Measurements from ENCODE around the gene AGBL4. TPM values are rescaled to one million over a fixed set of nuclear protein-coding genes. Genes with fewer than 3 reads are reported as not detected.

The AGBL4 gene
- total and polyA plus RNA-seq, 2 experiments from 2014 or later = not detected

DNA sequence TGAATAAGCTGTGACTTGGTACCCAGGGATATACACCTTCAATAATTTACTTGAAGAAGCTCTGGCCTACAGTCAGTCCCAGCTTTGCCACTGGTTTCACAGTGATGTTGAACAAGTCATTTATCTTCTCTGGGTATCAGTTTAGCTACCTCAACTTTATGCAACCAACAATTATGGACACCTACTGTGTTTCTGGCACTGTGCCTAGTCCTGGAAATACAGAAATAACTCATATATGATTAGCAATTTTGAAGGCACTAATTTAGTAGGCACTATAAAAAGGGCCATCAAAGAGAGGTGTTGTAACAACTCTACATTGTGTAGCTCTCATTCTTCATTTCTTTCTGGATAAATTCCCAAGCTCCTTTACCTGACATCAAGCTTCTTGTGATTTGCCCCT, 1463.2 kb downstream of the AGBL4 start:
- Histone ChIP-seq H3K4me3 (no peak overlapping the region), H3K9me3 (ENCODE audit: low read depth) (no peaks in the 10 kb centered on the region), H3K79me2 (ENCODE audit: insufficient read depth) (no peaks in the 10 kb centered on the region), H3K9ac (no peak overlapping the region), H2AFZ (no peak overlapping the region), H3K4me1 (ENCODE audit: insufficient read depth) (no peaks in the 10 kb centered on the region), H3K9me2 (ENCODE audit: insufficient read depth) (no peaks in the 10 kb centered on the region), H4K20me1 (ENCODE audit: insufficient read depth) (no peaks in the 10 kb centered on the region), H3K27ac (no peak overlapping the region), H3K4me2 (ENCODE audit: unreplicated experiment) (no peak overlapping the region), H3F3A (ENCODE audit: insufficient read depth) (no peaks in the 10 kb centered on the region), H3K27me3 (replicated peaks; ENCODE audit: insufficient read depth) (no peaks in the 10 kb centered on the region), H3K36me3 (ENCODE audit: low read depth) (no peaks in the 10 kb centered on the region)
- TF ChIP-seq EZH2phosphoT487 (IDR thresholded peaks at IDR 0.05; ENCODE audit: insufficient read depth, low read depth) (no peak), EZH2 (IDR thresholded peaks at IDR 0.05; ENCODE audit: insufficient read depth, poor library complexity, severe bottlenecking) (no peak)
- no peak for DNase-seq
- in situ Hi-C loops (cut with MboI) = no loop called here

- Histone ChIP-seq H3K27me3 (replicated peaks; ENCODE audit: insufficient read depth) (no peaks in the 10 kb centered on the region), H2AFZ (no peak overlapping the region), H3K9me2 (ENCODE audit: insufficient read depth) (no peaks in the 10 kb centered on the region), H3K79me2 (ENCODE audit: insufficient read depth) (no peaks in the 10 kb centered on the region), H3K36me3 (ENCODE audit: low read depth) (no peaks in the 10 kb centered on the region), H3K9ac (no peak overlapping the region), H3K9me3 (ENCODE audit: low read depth) (no peaks in the 10 kb centered on the region), H3K27ac (no peak overlapping the region), H3K4me1 (ENCODE audit: insufficient read depth) (no peaks in the 10 kb centered on the region), H4K20me1 (ENCODE audit: insufficient read depth) (no peaks in the 10 kb centered on the region), H3K4me2 (ENCODE audit: unreplicated experiment) (no peak overlapping the region), H3K4me3 (no peak overlapping the region), H3F3A (ENCODE audit: insufficient read depth) (no peaks in the 10 kb centered on the region)
- TF ChIP-seq EZH2phosphoT487 (IDR thresholded peaks at IDR 0.05; ENCODE audit: insufficient read depth, low read depth) (no peak), EZH2 (IDR thresholded peaks at IDR 0.05; ENCODE audit: insufficient read depth, poor library complexity, severe bottlenecking) (no peak)
- in situ Hi-C loops (cut with MboI) = no loop called here
- WGBS, 2 experiments (ENCODE audit: low coverage in 1 of 2, low lambda C conversion rate in 2 of 2, missing lambda C conversion rate in 2 of 2) = 32 to 75% methylated on average over 1 of the region's 1 CpG
- DNase-seq = no peak
Measured at GRCh38 chr1:48560116-48560515, 1463.6 kb downstream of the AGBL4 start.

- H3K36me3 ChIP-seq (ENCODE audit: low read depth) = no peaks in the 10 kb centered on the region
- H2AFZ ChIP-seq = no peak overlapping the region
- in situ Hi-C loops (cut with MboI) = no loop called here
- no peak overlapping the region for H3K4me3 ChIP-seq
- H3K4me1 ChIP-seq (ENCODE audit: insufficient read depth) = no peaks in the 10 kb centered on the region
- TF ChIP-seq EZH2 (IDR thresholded peaks at IDR 0.05; ENCODE audit: insufficient read depth, poor library complexity, severe bottlenecking) = no peak
- no peak for TF ChIP-seq EZH2phosphoT487 (IDR thresholded peaks at IDR 0.05; ENCODE audit: insufficient read depth, low read depth)
- H3K9me2 ChIP-seq (ENCODE audit: insufficient read depth) = no peaks in the 10 kb centered on the region
- no peaks in the 10 kb centered on the region for H4K20me1 ChIP-seq (ENCODE audit: insufficient read depth)
- H3K79me2 ChIP-seq (ENCODE audit: insufficient read depth) = no peaks in the 10 kb centered on the region
- H3F3A ChIP-seq (ENCODE audit: insufficient read depth) = no peaks in the 10 kb centered on the region
- no peak overlapping the region for H3K4me2 ChIP-seq (ENCODE audit: unreplicated experiment)
- no peak overlapping the region for H3K9ac ChIP-seq
- 18 to 21% methylated on average over 2 of the region's 2 CpGs for WGBS, 2 experiments (ENCODE audit: low coverage in 1 of 2, low lambda C conversion rate in 2 of 2, missing lambda C conversion rate in 2 of 2)
- H3K27ac ChIP-seq = no peak overlapping the region
- no peaks in the 10 kb centered on the region for H3K9me3 ChIP-seq (ENCODE audit: low read depth)
- DNase-seq = no peak
- H3K27me3 ChIP-seq (replicated peaks; ENCODE audit: insufficient read depth) = no peaks in the 10 kb centered on the region
Measured at GRCh38 chr1:48558366-48558765, 1465.4 kb downstream of the AGBL4 start.

DNA sequence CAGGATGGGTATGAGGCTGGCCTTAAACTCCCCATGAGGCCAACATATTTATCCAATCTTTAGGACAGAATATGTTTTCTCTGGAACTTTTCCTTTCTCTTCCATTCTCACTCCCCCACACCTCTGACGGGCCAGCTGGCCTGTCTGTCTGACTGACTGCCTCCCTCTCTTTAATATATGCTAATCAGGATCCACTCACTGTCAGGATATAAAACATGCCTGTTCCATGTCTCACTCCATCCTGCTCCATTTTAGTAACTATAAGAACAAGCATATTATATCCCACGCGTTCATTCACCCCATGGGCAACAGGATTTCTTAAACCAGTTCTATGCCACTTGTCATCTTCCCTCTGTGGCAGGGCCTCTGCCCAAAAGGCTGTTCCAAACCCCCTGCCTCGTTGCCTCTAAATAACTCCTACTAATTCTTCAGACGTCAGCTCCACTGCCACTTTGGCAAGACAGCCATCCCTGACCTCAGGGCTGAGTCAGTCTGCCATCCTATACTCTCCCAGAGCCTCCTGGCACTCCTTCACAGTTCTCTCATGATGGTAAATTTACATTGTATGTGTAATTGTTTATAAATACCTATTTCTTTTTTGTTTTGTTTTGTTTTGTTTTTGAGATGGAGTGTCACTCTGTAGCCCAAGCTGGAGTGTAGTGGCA, 1467.4 kb downstream of the AGBL4 start:
- TF ChIP-seq EZH2 (IDR thresholded peaks at IDR 0.05; ENCODE audit: insufficient read depth, poor library complexity, severe bottlenecking) (no peak), EZH2phosphoT487 (IDR thresholded peaks at IDR 0.05; ENCODE audit: insufficient read depth, low read depth) (no peak)
- in situ Hi-C loops (cut with MboI) = no loop called here
- Histone ChIP-seq H3K27me3 (replicated peaks; ENCODE audit: insufficient read depth) (no peaks in the 10 kb centered on the region), H3K9ac (no peak overlapping the region), H4K20me1 (ENCODE audit: insufficient read depth) (no peaks in the 10 kb centered on the region), H3K4me2 (ENCODE audit: unreplicated experiment) (no peak overlapping the region), H3K27ac (no peak overlapping the region), H3F3A (ENCODE audit: insufficient read depth) (no peaks in the 10 kb centered on the region), H3K4me1 (ENCODE audit: insufficient read depth) (no peaks in the 10 kb centered on the region), H3K36me3 (ENCODE audit: low read depth) (no peaks in the 10 kb centered on the region), H3K79me2 (ENCODE audit: insufficient read depth) (no peaks in the 10 kb centered on the region), H2AFZ (no peak overlapping the region), H3K9me3 (ENCODE audit: low read depth) (no peaks in the 10 kb centered on the region), H3K4me3 (no peak overlapping the region), H3K9me2 (ENCODE audit: insufficient read depth) (no peaks in the 10 kb centered on the region)
- WGBS, 2 experiments (ENCODE audit: low coverage in 1 of 2, low lambda C conversion rate in 2 of 2, missing lambda C conversion rate in 2 of 2) = 49 to 51% methylated on average over 5 of the region's 5 CpGs
- DNase-seq = no peak

GRCh38 chr1:48555271-48555670, 1468.5 kb downstream of the AGBL4 start:
- TF ChIP-seq EZH2 (IDR thresholded peaks at IDR 0.05; ENCODE audit: insufficient read depth, poor library complexity, severe bottlenecking) = no peak
- TF ChIP-seq EZH2phosphoT487 (IDR thresholded peaks at IDR 0.05; ENCODE audit: insufficient read depth, low read depth) = no peak
- Histone ChIP-seq H3K27me3 (replicated peaks; ENCODE audit: insufficient read depth) (no peaks in the 10 kb centered on the region), H3K4me1 (ENCODE audit: insufficient read depth) (no peaks in the 10 kb centered on the region), H3K4me3 (no peak overlapping the region), H3K36me3 (ENCODE audit: low read depth) (no peaks in the 10 kb centered on the region), H4K20me1 (ENCODE audit: insufficient read depth) (no peaks in the 10 kb centered on the region), H3K9ac (no peak overlapping the region), H3F3A (ENCODE audit: insufficient read depth) (no peaks in the 10 kb centered on the region), H3K9me3 (ENCODE audit: low read depth) (no peaks in the 10 kb centered on the region), H3K79me2 (ENCODE audit: insufficient read depth) (no peaks in the 10 kb centered on the region), H3K4me2 (ENCODE audit: unreplicated experiment) (no peak overlapping the region), H2AFZ (no peak overlapping the region), H3K27ac (no peak overlapping the region), H3K9me2 (ENCODE audit: insufficient read depth) (no peaks in the 10 kb centered on the region)
- in situ Hi-C loops (cut with MboI) = no loop called here
- no peak for DNase-seq
- 43 to 59% methylated on average over 2 of the region's 2 CpGs for WGBS, 2 experiments (ENCODE audit: low coverage in 1 of 2, low lambda C conversion rate in 2 of 2, missing lambda C conversion rate in 2 of 2)

Measured in GM23248 (cell line).